Stimulated activated naive CD8-positive, alpha-beta T cell treated with anti-CD3 and anti-CD28 coated beads, Interleukin-15, Interleukin-2, amounts not matched to agents 100 ng/mL and 50 ng/mL, for 24 hours (primary cell): ENCODE measurements around the gene SFR1.
A peak's percentile ranks its signal among the peaks of the same experiment; 100 is the strongest.

Source experiments
- H3K27ac Mint-ChIP-seq: one replicate; pipeline ENCODE4 v1.8.0; 2021; ENCODE audit warnings: mild to moderate bottlenecking, mixed read lengths
- H3K27me3 Mint-ChIP-seq: one replicate; pipeline ENCODE4 v1.8.0; 2021; ENCODE audit warnings: mixed read lengths
- H3K36me3 Mint-ChIP-seq: one replicate; pipeline ENCODE4 v1.8.0; 2021; ENCODE audit warnings: low read depth, mixed read lengths
- H3K4me1 Mint-ChIP-seq: one replicate; pipeline ENCODE4 v1.8.0; 2021; ENCODE audit warnings: low read depth, mixed read lengths
- H3K4me3 Mint-ChIP-seq: one replicate; pipeline ENCODE4 v1.8.0; 2021; ENCODE audit warnings: mild to moderate bottlenecking, mixed read lengths
- H3K9me3 Mint-ChIP-seq: one replicate; pipeline ENCODE4 v1.8.0; 2021; ENCODE audit warnings: mixed read lengths

The SFR1 gene

GRCh38 chr10:104121485-104122224 is at the start of gene SFR1:
Gene SFR1, plus strand, starts transcription at chr10:104122171. Its CDS starts 13 bp downstream, at chr10:104122184.
- H3K27ac Mint-ChIP-seq: peak within 1 kb of the TSS; percentile 96
- H3K4me3 Mint-ChIP-seq: peak within 1 kb of the TSS; percentile 86
- peaks cover 19% of the 10 kb centered on the region for H3K36me3 Mint-ChIP-seq
- no peaks in the 10 kb centered on the region for H3K9me3 Mint-ChIP-seq
- peaks cover 55% of the 10 kb centered on the region for H3K4me1 Mint-ChIP-seq
- H3K27me3 Mint-ChIP-seq: no peaks in the 10 kb centered on the region

DNA sequence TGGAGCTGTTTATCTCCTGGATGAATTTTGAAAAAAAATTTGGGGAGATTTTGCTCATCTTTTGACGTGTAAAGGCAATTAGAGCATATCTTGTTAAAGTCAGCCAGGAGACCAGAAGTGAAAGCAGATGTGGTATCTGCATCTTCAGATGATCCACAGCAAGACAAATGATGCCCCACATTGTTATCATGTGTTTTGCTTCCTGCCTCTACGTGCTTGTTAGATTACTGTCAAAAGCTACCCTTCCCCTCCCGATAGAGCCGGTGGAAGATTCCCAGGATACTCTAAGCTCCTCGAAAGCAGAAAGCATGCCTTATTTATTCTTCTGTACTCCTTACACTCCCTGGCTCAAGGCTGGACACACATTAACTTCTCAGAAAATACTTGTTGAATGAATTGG is 49.2 kb upstream of the SFR1 start:
- no peak overlapping the region for H3K27ac Mint-ChIP-seq
- H3K4me1 Mint-ChIP-seq: no peaks in the 10 kb centered on the region
- H3K36me3 Mint-ChIP-seq: no peaks in the 10 kb centered on the region
- H3K27me3 Mint-ChIP-seq: no peaks in the 10 kb centered on the region
- H3K9me3 Mint-ChIP-seq: no peaks in the 10 kb centered on the region
- no peak overlapping the region for H3K4me3 Mint-ChIP-seq

- Mint-ChIP-seq H3K36me3 (no peaks in the 10 kb centered on the region), H3K27ac (no peak overlapping the region), H3K4me1 (no peaks in the 10 kb centered on the region), H3K9me3 (no peaks in the 10 kb centered on the region), H3K27me3 (no peaks in the 10 kb centered on the region), H3K4me3 (no peak overlapping the region)
Measured at GRCh38 chr10:104074505-104074904, 47.5 kb upstream of the SFR1 start.

GRCh38 chr10:104076743-104077160 is 45.2 kb upstream of the SFR1 start:
- no peaks in the 10 kb centered on the region for H3K27me3 Mint-ChIP-seq
- H3K4me3 Mint-ChIP-seq: no peak overlapping the region
- H3K36me3 Mint-ChIP-seq: no peaks in the 10 kb centered on the region
- H3K9me3 Mint-ChIP-seq: no peaks in the 10 kb centered on the region
- H3K4me1 Mint-ChIP-seq: no peaks in the 10 kb centered on the region
- H3K27ac Mint-ChIP-seq: no peak overlapping the region

GRCh38 chr10:104077247-104077646 is 44.7 kb upstream of the SFR1 start:
- no peaks in the 10 kb centered on the region for H3K36me3 Mint-ChIP-seq
- no peaks in the 10 kb centered on the region for H3K4me1 Mint-ChIP-seq
- H3K27me3 Mint-ChIP-seq: no peaks in the 10 kb centered on the region

DNA sequence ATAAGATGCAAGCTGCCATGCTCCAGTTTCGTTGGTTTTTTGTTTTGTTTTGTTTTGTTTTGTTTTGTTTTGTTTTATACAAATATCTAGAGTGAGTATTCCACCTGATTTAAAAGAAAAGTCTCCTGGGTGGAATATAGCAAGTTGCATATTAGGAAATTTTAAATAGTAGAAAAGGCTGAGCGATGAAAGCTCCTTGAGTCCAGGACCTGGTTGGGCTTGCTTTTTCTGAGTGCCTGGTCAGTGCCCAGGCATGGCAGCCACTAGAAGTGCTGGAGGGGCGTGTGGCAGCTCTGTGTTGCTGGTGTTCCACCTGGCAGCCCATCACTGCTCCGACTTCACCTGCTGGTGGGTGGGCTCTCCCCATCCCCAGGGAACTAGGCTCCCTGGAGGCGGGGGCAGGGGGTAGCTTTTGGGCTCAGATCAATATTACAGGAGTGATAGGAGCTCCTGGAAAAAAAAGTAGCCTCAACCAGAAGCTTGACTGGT is 44.3 kb upstream of the SFR1 start:
- H3K27me3 Mint-ChIP-seq: no peaks in the 10 kb centered on the region
- no peaks in the 10 kb centered on the region for H3K9me3 Mint-ChIP-seq
- no peak overlapping the region for H3K27ac Mint-ChIP-seq
- H3K36me3 Mint-ChIP-seq: no peaks in the 10 kb centered on the region
- no peak overlapping the region for H3K4me3 Mint-ChIP-seq
- no peaks in the 10 kb centered on the region for H3K4me1 Mint-ChIP-seq

More at GRCh38 chr10:104077247-104077646, 44.7 kb upstream of the SFR1 start:
- Mint-ChIP-seq H3K27ac (no peak overlapping the region), H3K9me3 (no peaks in the 10 kb centered on the region), H3K4me3 (no peak overlapping the region)

GRCh38 chr10:104080762-104081161 is 41.2 kb upstream of the SFR1 start:
- no peak overlapping the region for H3K27ac Mint-ChIP-seq
- no peaks in the 10 kb centered on the region for H3K36me3 Mint-ChIP-seq
- H3K4me1 Mint-ChIP-seq: no peaks in the 10 kb centered on the region
- no peaks in the 10 kb centered on the region for H3K9me3 Mint-ChIP-seq
- H3K4me3 Mint-ChIP-seq: no peak overlapping the region
- no peaks in the 10 kb centered on the region for H3K27me3 Mint-ChIP-seq

GRCh38 chr10:104081998-104082397 is 40.0 kb upstream of the SFR1 start:
- Mint-ChIP-seq H3K4me1 (no peaks in the 10 kb centered on the region), H3K27ac (no peak overlapping the region), H3K9me3 (no peaks in the 10 kb centered on the region), H3K27me3 (no peaks in the 10 kb centered on the region), H3K36me3 (no peaks in the 10 kb centered on the region), H3K4me3 (no peak overlapping the region)

GRCh38 chr10:104084482-104085142 is 37.4 kb upstream of the SFR1 start:
- Mint-ChIP-seq H3K36me3 (no peaks in the 10 kb centered on the region), H3K27me3 (no peaks in the 10 kb centered on the region), H3K27ac (no peak overlapping the region), H3K4me3 (no peak overlapping the region), H3K4me1 (peaks cover under 1% of the 10 kb centered on the region), H3K9me3 (no peaks in the 10 kb centered on the region)

- H3K4me3 Mint-ChIP-seq: no peak within 1 kb of the TSS
Measured at GRCh38 chr10:104085801-104086400, 36.1 kb upstream of the SFR1 start, which contains the start of gene COL17A1. Gene COL17A1, minus strand, starts transcription at chr10:104085880. Its CDS starts 5,207 bp downstream, at chr10:104080673.

GRCh38 chr10:104088239-104088638 is 33.7 kb upstream of the SFR1 start:
- peaks cover 7% of the 10 kb centered on the region for H3K4me1 Mint-ChIP-seq
- no peaks in the 10 kb centered on the region for H3K9me3 Mint-ChIP-seq
- no peak overlapping the region for H3K27ac Mint-ChIP-seq
- no peaks in the 10 kb centered on the region for H3K27me3 Mint-ChIP-seq
- H3K36me3 Mint-ChIP-seq: no peaks in the 10 kb centered on the region
- no peak overlapping the region for H3K4me3 Mint-ChIP-seq

More at GRCh38 chr10:104085801-104086400, 36.1 kb upstream of the SFR1 start, which contains the start of gene COL17A1:
- H3K27ac Mint-ChIP-seq: no peak within 1 kb of the TSS
- H3K4me1 Mint-ChIP-seq: peaks cover 4% of the 10 kb centered on the region
- no peaks in the 10 kb centered on the region for H3K36me3 Mint-ChIP-seq
- no peaks in the 10 kb centered on the region for H3K27me3 Mint-ChIP-seq
- no peaks in the 10 kb centered on the region for H3K9me3 Mint-ChIP-seq

GRCh38 chr10:104089621-104090020 is 32.4 kb upstream of the SFR1 start:
- no peaks in the 10 kb centered on the region for H3K27me3 Mint-ChIP-seq
- peaks cover 17% of the 10 kb centered on the region for H3K4me1 Mint-ChIP-seq
- H3K9me3 Mint-ChIP-seq: no peaks in the 10 kb centered on the region
- no peak overlapping the region for H3K27ac Mint-ChIP-seq
- H3K4me3 Mint-ChIP-seq: no peak overlapping the region
- H3K36me3 Mint-ChIP-seq: no peaks in the 10 kb centered on the region

DNA sequence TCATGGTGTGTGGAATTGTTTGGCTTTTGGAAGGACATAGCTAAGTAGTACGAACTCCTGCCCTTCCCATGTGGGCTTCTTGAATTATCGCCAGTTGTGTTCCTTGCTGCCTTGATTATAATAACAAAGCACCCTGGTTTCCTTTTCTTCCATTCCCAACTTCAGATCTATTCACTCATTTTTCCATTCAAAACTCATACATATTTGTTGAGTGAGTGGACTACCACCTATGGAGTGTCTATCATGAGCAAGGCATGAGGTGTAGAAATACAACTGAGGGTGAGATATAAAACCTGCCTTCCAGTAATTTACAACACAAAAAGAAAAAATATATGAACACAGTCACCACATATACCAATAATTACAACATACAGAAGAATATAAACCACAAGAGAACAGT is 31.4 kb upstream of the SFR1 start:
- Mint-ChIP-seq H3K27me3 (no peaks in the 10 kb centered on the region), H3K27ac (no peak overlapping the region), H3K9me3 (no peaks in the 10 kb centered on the region), H3K36me3 (no peaks in the 10 kb centered on the region), H3K4me3 (no peak overlapping the region), H3K4me1 (peaks cover 21% of the 10 kb centered on the region)

DNA sequence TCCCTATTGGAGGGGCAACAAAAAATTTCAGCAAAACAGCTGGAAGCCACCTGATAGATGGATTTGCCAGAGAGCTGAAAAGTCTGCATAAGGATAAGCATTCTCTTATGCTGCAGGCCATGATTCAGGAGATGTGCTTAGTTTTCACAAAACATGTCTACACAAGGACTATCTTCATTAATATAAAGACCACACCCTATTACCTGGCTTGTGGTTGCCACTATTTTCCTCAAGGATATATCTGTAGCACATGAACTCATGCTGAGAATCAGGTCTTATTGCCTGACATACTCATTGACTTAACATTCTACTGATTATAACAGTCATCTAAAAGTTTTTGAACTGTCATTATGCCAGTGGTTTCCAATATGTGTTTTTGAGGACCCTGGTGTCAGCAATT is 29.2 kb upstream of the SFR1 start:
- Mint-ChIP-seq H3K36me3 (no peaks in the 10 kb centered on the region), H3K9me3 (peaks cover 11% of the 10 kb centered on the region), H3K27me3 (peaks cover 4% of the 10 kb centered on the region), H3K4me3 (no peak overlapping the region), H3K4me1 (peaks cover 21% of the 10 kb centered on the region), H3K27ac (no peak overlapping the region)

DNA sequence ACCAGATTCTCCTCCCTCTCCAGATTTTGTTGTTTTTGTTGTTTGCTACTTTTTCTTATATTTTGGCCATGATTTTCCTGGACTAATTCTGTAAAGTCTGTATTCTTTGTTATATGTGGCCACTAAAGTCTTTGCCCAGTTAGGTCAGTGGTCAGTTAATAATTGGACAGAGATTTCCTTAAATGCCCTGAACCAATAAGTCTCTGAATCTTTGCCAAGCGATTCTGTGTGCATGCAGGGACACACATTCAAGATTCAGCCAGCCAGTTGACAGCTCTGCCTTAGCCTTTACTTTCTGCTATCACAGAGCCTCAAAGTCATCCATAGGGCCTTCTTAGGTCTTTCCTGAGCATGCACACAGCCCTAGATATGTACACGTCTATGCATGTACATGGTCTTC is 25.3 kb upstream of the SFR1 start:
- Mint-ChIP-seq H3K4me3 (no peak overlapping the region), H3K4me1 (peaks cover 17% of the 10 kb centered on the region), H3K27me3 (peaks cover 4% of the 10 kb centered on the region), H3K36me3 (no peaks in the 10 kb centered on the region), H3K9me3 (peaks cover 11% of the 10 kb centered on the region), H3K27ac (no peak overlapping the region)
